HepG2 (cell line): ENCODE results near the gene USP7.

Experiments
- IKZF1 ChIP-seq: fragments of 450-650 bp; IDR thresholded peaks from 2 replicates; pipeline ENCODE4 v1.7.1; 2016
- MXI1 ChIP-seq: IDR thresholded peaks from 3 replicates; pipeline ENCODE4 v1.6.1; 2012; ENCODE audit warnings: low read depth, low read length, inconsistent platforms, borderline replicate concordance
- PAX8 ChIP-seq: sonication (generic); formaldehyde crosslinking; IDR thresholded peaks from 2 replicates; pipeline ENCODE4 v1.8.0; 2022; ENCODE audit warnings: mild to moderate bottlenecking, missing genetic modification reagents, borderline replicate concordance
- RXRA ChIP-seq: sonication (generic); formaldehyde crosslinking; IDR thresholded peaks from 2 replicates; pipeline ENCODE4 v1.5.1; 2020; ENCODE audit warnings: missing genetic modification reagents
- SIN3A ChIP-seq: IDR thresholded peaks from 2 replicates; pipeline ENCODE4 v1.6.1; 2011; ENCODE audit warnings: low read depth, mild to moderate bottlenecking, control low read depth, low read length, borderline replicate concordance
- SP2 ChIP-seq: sonication (generic); formaldehyde crosslinking; IDR thresholded peaks from 2 replicates; pipeline ENCODE4 v1.5.1; 2020; ENCODE audit warnings: mild to moderate bottlenecking, missing genetic modification reagents
- TBL1XR1 ChIP-seq: fragments of 150-350 bp; IDR thresholded peaks from 2 replicates; pipeline ENCODE4 v1.6.1; 2014; ENCODE audit warnings: borderline replicate concordance, low read length; ENCODE audit not compliant: partially characterized antibody
- ZKSCAN1 ChIP-seq: fragments of 150-350 bp; IDR thresholded peaks from 2 replicates; pipeline ENCODE4 v1.6.1; 2014; ENCODE audit warnings: low read length
- ZNF160 ChIP-seq: sonication (generic); formaldehyde crosslinking; IDR thresholded peaks from 2 replicates; pipeline ENCODE4 v1.8.0; 2022; ENCODE audit warnings: mild to moderate bottlenecking, inconsistent platforms, missing genetic modification reagents
- ZNF354B ChIP-seq: sonication (generic); formaldehyde crosslinking; IDR thresholded peaks from 2 replicates; pipeline ENCODE4 v1.8.0; 2022; ENCODE audit warnings: mild to moderate bottlenecking, missing genetic modification reagents
- ZNF674 ChIP-seq: sonication (generic); formaldehyde crosslinking; IDR thresholded peaks from 2 replicates; pipeline ENCODE4 v1.5.0; 2020; ENCODE audit warnings: low read depth, mild to moderate bottlenecking, missing genetic modification reagents
- TF ChIP-seq, protein P1 (sequence below): sonication (generic); formaldehyde crosslinking; IDR thresholded peaks from 2 replicates; pipeline ENCODE4 v1.5.0; 2020; ENCODE audit warnings: mild to moderate bottlenecking, missing genetic modification reagents, moderate library complexity
- TF ChIP-seq, protein P2 (sequence below): sonication (generic); formaldehyde crosslinking; IDR thresholded peaks from 2 replicates; pipeline ENCODE4 v1.4.0; 2020; ENCODE audit warnings: mild to moderate bottlenecking, missing genetic modification reagents
- TF ChIP-seq, protein P3 (sequence below): sonication (generic); formaldehyde crosslinking; IDR thresholded peaks from 2 replicates; pipeline ENCODE4 v1.8.1; 2023; ENCODE audit warnings: missing genetic modification reagents, inconsistent platforms, borderline replicate concordance

DNA sequence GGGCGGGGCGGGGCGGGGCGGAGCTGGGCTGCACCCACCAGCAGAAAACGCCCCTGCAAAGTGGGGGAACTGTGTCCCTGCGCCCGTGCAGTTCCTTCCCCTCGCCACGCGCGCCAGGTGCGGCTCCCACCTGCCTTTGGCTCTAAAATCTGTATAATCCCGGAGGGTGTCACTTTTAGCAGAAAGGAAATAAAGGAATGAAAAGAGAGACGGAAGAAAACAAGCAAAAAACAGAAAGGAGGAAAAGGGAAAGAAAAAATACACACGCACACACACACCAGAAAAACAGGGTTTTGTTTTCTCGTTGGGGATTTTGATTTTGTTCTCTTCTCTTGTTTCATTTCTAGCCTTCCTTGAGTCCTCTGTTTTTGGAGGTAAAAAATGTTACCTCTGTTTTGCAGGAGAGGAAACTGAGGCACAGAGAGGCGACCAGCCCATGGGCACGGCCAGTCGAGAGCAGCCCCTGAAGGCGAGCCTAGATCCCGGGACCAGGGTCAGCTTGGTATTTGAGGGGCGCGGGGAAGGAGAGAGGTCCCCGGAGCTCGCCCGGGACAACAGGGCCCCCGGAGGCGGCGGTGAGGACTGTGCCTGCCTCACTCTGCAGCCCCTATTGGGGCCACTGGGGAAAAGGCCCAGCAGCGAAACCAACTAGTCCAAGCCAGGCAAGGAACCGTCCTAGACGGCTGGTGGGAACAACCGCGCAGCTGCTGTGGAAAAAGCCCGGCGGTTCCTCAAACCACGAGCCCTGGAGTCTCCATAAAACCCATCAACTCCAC lies 94.3 kb downstream of the USP7 start:
- TF ChIP-seq ZNF354B (CRISPR knock-in tag) (no peak), SIN3A (0 out of 2 replicates have a peak, but pooled peaks have one; percentile 19), SP2 (peak; percentile 25; the same call in 1 of the 2 replicates), RXRA (CRISPR knock-in tag) (0 out of 2 replicates have a peak, but pooled peaks have one; percentile 9), TBL1XR1 (no peak), ZKSCAN1 (no peak), IKZF1 (no peak), ZNF674 (CRISPR knock-in tag) (no peak), ZNF160 (CRISPR knock-in tag) (no peak), PAX8 (CRISPR knock-in tag) (no peak), MXI1 (peak; percentile 6; the same call in 1 of the 3 replicates)
- TF ChIP-seq, protein P1, sequence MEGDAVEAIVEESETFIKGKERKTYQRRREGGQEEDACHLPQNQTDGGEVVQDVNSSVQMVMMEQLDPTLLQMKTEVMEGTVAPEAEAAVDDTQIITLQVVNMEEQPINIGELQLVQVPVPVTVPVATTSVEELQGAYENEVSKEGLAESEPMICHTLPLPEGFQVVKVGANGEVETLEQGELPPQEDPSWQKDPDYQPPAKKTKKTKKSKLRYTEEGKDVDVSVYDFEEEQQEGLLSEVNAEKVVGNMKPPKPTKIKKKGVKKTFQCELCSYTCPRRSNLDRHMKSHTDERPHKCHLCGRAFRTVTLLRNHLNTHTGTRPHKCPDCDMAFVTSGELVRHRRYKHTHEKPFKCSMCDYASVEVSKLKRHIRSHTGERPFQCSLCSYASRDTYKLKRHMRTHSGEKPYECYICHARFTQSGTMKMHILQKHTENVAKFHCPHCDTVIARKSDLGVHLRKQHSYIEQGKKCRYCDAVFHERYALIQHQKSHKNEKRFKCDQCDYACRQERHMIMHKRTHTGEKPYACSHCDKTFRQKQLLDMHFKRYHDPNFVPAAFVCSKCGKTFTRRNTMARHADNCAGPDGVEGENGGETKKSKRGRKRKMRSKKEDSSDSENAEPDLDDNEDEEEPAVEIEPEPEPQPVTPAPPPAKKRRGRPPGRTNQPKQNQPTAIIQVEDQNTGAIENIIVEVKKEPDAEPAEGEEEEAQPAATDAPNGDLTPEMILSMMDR (CRISPR knock-in tag) = no peak; the same call in 1 of the 2 replicates
- TF ChIP-seq, protein P2, sequence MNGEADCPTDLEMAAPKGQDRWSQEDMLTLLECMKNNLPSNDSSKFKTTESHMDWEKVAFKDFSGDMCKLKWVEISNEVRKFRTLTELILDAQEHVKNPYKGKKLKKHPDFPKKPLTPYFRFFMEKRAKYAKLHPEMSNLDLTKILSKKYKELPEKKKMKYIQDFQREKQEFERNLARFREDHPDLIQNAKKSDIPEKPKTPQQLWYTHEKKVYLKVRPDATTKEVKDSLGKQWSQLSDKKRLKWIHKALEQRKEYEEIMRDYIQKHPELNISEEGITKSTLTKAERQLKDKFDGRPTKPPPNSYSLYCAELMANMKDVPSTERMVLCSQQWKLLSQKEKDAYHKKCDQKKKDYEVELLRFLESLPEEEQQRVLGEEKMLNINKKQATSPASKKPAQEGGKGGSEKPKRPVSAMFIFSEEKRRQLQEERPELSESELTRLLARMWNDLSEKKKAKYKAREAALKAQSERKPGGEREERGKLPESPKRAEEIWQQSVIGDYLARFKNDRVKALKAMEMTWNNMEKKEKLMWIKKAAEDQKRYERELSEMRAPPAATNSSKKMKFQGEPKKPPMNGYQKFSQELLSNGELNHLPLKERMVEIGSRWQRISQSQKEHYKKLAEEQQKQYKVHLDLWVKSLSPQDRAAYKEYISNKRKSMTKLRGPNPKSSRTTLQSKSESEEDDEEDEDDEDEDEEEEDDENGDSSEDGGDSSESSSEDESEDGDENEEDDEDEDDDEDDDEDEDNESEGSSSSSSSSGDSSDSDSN = peak; percentile 61
- TF ChIP-seq, protein P3, sequence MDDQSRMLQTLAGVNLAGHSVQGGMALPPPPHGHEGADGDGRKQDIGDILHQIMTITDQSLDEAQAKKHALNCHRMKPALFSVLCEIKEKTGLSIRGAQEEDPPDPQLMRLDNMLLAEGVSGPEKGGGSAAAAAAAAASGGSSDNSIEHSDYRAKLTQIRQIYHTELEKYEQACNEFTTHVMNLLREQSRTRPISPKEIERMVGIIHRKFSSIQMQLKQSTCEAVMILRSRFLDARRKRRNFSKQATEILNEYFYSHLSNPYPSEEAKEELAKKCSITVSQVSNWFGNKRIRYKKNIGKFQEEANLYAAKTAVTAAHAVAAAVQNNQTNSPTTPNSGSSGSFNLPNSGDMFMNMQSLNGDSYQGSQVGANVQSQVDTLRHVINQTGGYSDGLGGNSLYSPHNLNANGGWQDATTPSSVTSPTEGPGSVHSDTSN (CRISPR knock-in tag) = peak; percentile 14; the same call in 1 of the 2 replicates
